ENCODE data around the gene KRT1.

Gene KRT1

DNA sequence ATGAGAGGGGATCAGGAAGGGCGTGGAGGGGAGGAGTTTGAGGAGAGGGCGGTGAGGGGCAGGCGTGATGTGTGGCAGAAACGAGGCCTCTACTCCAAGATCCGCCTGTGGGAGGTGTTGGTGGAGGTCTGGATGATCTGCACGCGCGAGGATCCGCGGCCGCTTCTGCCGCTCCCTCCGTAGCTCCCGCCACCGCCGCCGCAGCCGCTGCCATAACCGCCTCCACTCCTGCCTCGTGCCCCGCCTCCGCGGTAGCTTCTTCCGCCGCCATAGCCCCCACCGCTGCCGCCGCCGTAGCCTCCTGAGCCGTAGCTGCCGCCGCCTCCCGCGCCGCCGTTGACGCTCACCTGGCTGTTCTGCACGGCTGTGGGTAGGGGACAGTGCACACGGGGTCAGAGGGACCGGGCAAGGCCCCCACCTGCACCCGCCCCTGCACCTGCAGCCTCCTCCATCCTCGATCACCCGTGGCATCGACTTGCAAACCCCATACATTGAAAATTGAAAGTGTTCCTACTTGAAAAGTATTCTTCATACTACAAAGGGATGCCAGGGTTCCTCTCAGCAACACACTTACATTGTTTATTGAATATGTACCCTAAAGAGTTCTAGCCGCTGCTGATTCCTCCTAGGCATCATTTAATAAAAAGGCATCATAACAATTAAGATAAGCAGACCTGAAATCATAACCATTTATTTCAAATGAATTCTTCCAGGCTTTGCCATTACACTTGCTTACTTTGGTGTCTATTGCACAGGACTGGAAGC, 11.1 kb upstream of the KRT1 start (continued):
- TF ChIP-seq, protein P1, sequence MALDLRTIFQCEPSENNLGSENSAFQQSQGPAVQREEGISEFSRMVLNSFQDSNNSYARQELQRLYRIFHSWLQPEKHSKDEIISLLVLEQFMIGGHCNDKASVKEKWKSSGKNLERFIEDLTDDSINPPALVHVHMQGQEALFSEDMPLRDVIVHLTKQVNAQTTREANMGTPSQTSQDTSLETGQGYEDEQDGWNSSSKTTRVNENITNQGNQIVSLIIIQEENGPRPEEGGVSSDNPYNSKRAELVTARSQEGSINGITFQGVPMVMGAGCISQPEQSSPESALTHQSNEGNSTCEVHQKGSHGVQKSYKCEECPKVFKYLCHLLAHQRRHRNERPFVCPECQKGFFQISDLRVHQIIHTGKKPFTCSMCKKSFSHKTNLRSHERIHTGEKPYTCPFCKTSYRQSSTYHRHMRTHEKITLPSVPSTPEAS (tag by site-specific recombination; IDR thresholded peaks at IDR 0.05): no peak
- TF ChIP-seq ZNF157 (tag by site-specific recombination; IDR thresholded peaks at IDR 0.05): no peak
- TF ChIP-seq, protein P2, sequence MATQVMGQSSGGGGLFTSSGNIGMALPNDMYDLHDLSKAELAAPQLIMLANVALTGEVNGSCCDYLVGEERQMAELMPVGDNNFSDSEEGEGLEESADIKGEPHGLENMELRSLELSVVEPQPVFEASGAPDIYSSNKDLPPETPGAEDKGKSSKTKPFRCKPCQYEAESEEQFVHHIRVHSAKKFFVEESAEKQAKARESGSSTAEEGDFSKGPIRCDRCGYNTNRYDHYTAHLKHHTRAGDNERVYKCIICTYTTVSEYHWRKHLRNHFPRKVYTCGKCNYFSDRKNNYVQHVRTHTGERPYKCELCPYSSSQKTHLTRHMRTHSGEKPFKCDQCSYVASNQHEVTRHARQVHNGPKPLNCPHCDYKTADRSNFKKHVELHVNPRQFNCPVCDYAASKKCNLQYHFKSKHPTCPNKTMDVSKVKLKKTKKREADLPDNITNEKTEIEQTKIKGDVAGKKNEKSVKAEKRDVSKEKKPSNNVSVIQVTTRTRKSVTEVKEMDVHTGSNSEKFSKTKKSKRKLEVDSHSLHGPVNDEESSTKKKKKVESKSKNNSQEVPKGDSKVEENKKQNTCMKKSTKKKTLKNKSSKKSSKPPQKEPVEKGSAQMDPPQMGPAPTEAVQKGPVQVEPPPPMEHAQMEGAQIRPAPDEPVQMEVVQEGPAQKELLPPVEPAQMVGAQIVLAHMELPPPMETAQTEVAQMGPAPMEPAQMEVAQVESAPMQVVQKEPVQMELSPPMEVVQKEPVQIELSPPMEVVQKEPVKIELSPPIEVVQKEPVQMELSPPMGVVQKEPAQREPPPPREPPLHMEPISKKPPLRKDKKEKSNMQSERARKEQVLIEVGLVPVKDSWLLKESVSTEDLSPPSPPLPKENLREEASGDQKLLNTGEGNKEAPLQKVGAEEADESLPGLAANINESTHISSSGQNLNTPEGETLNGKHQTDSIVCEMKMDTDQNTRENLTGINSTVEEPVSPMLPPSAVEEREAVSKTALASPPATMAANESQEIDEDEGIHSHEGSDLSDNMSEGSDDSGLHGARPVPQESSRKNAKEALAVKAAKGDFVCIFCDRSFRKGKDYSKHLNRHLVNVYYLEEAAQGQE (tag by site-specific recombination; IDR thresholded peaks at IDR 0.05): no peak
- TF ChIP-seq HOXC10 (CRISPR knock-in tag; IDR thresholded peaks at IDR 0.05): no peak
- TF ChIP-seq GLIS2 (tag by site-specific recombination; IDR thresholded peaks at IDR 0.05): peak; percentile 49; the same call in 1 of the 2 replicates
- no peak for TF ChIP-seq ZNF404 (tag by site-specific recombination; IDR thresholded peaks at IDR 0.05)
- TF ChIP-seq ZBTB20 (tag by site-specific recombination; IDR thresholded peaks at IDR 0.05): no peak
- no peak for TF ChIP-seq ZBTB8A (tag by site-specific recombination; IDR thresholded peaks at IDR 0.05)
- TF ChIP-seq, protein P3, sequence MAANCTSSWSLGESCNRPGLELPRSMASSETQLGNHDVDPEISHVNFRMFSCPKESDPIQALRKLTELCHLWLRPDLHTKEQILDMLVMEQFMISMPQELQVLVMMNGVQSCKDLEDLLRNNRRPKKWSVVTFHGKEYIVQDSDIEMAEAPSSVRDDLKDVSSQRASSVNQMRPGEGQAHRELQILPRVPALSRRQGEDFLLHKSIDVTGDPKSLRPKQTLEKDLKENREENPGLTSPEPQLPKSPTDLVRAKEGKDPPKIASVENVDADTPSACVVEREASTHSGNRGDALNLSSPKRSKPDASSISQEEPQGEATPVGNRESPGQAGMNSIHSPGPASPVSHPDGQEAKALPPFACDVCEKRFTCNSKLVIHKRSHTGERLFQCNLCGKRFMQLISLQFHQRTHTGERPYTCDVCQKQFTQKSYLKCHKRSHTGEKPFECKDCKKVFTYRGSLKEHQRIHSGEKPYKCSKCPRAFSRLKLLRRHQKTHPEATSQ (tag by site-specific recombination; IDR thresholded peaks at IDR 0.05): no peak
- no peak for TF ChIP-seq ZNF621 (tag by site-specific recombination; IDR thresholded peaks at IDR 0.05)
- TF ChIP-seq, protein P4, sequence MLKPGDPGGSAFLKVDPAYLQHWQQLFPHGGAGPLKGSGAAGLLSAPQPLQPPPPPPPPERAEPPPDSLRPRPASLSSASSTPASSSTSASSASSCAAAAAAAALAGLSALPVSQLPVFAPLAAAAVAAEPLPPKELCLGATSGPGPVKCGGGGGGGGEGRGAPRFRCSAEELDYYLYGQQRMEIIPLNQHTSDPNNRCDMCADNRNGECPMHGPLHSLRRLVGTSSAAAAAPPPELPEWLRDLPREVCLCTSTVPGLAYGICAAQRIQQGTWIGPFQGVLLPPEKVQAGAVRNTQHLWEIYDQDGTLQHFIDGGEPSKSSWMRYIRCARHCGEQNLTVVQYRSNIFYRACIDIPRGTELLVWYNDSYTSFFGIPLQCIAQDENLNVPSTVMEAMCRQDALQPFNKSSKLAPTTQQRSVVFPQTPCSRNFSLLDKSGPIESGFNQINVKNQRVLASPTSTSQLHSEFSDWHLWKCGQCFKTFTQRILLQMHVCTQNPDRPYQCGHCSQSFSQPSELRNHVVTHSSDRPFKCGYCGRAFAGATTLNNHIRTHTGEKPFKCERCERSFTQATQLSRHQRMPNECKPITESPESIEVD (tag by site-specific recombination; IDR thresholded peaks at IDR 0.05): no peak
- TF ChIP-seq ZNF549 (tag by site-specific recombination; IDR thresholded peaks at IDR 0.05): no peak
- peak; percentile 59 for TF ChIP-seq GLIS1 (tag by site-specific recombination; IDR thresholded peaks at IDR 0.05)
- no peak for TF ChIP-seq ZNF596 (tag by site-specific recombination; IDR thresholded peaks at IDR 0.05)
- TF ChIP-seq KLF10 (tag by site-specific recombination; IDR thresholded peaks at IDR 0.05): no peak
- TF ChIP-seq ZSCAN23 (tag by site-specific recombination; IDR thresholded peaks at IDR 0.05): no peak
- no peak for TF ChIP-seq ZNF133 (tag by site-specific recombination; IDR thresholded peaks at IDR 0.05)
- no peak for TF ChIP-seq ZNF48 (tag by site-specific recombination; IDR thresholded peaks at IDR 0.05)
- no peak for TF ChIP-seq ZNF791 (tag by site-specific recombination; IDR thresholded peaks at IDR 0.05)
- TF ChIP-seq ZNF311 (tag by site-specific recombination; IDR thresholded peaks at IDR 0.05; ENCODE audit: borderline replicate concordance): no peak
- TF ChIP-seq, protein P5, sequence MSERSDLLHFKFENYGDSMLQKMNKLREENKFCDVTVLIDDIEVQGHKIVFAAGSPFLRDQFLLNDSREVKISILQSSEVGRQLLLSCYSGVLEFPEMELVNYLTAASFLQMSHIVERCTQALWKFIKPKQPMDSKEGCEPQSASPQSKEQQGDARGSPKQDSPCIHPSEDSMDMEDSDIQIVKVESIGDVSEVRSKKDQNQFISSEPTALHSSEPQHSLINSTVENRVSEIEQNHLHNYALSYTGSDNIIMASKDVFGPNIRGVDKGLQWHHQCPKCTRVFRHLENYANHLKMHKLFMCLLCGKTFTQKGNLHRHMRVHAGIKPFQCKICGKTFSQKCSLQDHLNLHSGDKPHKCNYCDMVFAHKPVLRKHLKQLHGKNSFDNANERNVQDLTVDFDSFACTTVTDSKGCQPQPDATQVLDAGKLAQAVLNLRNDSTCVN (tag by site-specific recombination; optimal IDR thresholded peaks at IDR 0.05): peak; percentile 44
- peak; percentile 50; the same call in 1 of the 2 replicates for TF ChIP-seq OSR2 (tag by site-specific recombination; IDR thresholded peaks at IDR 0.05)
- no peak for TF ChIP-seq TRIM28 (IDR thresholded peaks at IDR 0.05; ENCODE audit: borderline replicate concordance, low read length)
- TF ChIP-seq YY1 (tag by site-specific recombination; IDR thresholded peaks at IDR 0.05): peak; percentile 72; the same call in 1 of the 2 replicates
- TF ChIP-seq, protein P6, sequence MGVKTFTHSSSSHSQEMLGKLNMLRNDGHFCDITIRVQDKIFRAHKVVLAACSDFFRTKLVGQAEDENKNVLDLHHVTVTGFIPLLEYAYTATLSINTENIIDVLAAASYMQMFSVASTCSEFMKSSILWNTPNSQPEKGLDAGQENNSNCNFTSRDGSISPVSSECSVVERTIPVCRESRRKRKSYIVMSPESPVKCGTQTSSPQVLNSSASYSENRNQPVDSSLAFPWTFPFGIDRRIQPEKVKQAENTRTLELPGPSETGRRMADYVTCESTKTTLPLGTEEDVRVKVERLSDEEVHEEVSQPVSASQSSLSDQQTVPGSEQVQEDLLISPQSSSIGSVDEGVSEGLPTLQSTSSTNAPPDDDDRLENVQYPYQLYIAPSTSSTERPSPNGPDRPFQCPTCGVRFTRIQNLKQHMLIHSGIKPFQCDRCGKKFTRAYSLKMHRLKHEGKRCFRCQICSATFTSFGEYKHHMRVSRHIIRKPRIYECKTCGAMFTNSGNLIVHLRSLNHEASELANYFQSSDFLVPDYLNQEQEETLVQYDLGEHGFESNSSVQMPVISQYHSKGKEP (tag by site-specific recombination; IDR thresholded peaks at IDR 0.05): no peak
- TF ChIP-seq SP7 (tag by site-specific recombination; IDR thresholded peaks at IDR 0.05): no peak
- no peak for TF ChIP-seq ZNF138 (tag by site-specific recombination; IDR thresholded peaks at IDR 0.05; ENCODE audit: borderline replicate concordance)
- TF ChIP-seq, protein P7, sequence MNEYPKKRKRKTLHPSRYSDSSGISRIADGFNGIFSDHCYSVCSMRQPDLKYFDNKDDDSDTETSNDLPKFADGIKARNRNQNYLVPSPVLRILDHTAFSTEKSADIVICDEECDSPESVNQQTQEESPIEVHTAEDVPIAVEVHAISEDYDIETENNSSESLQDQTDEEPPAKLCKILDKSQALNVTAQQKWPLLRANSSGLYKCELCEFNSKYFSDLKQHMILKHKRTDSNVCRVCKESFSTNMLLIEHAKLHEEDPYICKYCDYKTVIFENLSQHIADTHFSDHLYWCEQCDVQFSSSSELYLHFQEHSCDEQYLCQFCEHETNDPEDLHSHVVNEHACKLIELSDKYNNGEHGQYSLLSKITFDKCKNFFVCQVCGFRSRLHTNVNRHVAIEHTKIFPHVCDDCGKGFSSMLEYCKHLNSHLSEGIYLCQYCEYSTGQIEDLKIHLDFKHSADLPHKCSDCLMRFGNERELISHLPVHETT (tag by site-specific recombination; IDR thresholded peaks at IDR 0.05): no peak
